T-cell (primary cell): ENCODE measurements around the gene SERTM1. TPM values are rescaled to one million over a fixed set of nuclear protein-coding genes. Genes with fewer than 3 reads are reported as not detected.
A peak's percentile ranks its signal among the peaks of the same experiment; 100 is the strongest.

ENCODE experiments used
- ATAC-seq, 4 experiments: fragments of 200-7000 bp in 3 of 4; fragments of 150-1000 bp in 1 of 4; cut with Tn5 transposase; replicated peaks in 1 of 4; 1 replicate in 3 of 4; 2 replicates in 1 of 4; pipeline ENCODE4 v1.10.0; 2021; ENCODE audit warnings: moderate library complexity in 3 of 4, mild to moderate bottlenecking in 2 of 4, moderate number of reproducible peaks in 1 of 4
- CTCF ChIA-PET, 2 donors: fragments of 300-600 bp; sonication (Branson Sonifier 250); formaldehyde crosslinking; loops; one replicate each; lab custom pipeline; 2022; ENCODE audit warnings: antibody characterized with exemption in 2 of 2; lab: Charles Lee
- POLR2A ChIA-PET, 2 donors: fragments of 300-600 bp; sonication (Branson Sonifier 250); formaldehyde crosslinking; loops; one replicate each; lab custom pipeline; 2022; ENCODE audit warnings: antibody characterized with exemption in 2 of 2; lab: Charles Lee
- DNase-seq, 35 experiments: peaks; one replicate each; pipeline versions ENCODE4 v3.0.0 to v3.0.0-alpha.2; 2013 to 2023
- H3K27ac ChIP-seq: one replicate; pipeline ENCODE4 v1.5.1; 2013; ENCODE audit warnings: low read length
- H3K27me3 ChIP-seq, 2 experiments: replicated peaks in 1 of 2; 1 replicate in 1 of 2; 2 replicates in 1 of 2; pipeline versions ENCODE4 v1.6.1 to v1.7.0; 2013; ENCODE audit warnings: low read length in 1 of 2, mixed read lengths in 1 of 2; ENCODE audit not compliant: control insufficient read depth in 2 of 2, insufficient read depth in 2 of 2; ENCODE audit errors: extremely low read depth in 1 of 2
- H3K36me3 ChIP-seq, 2 donors: 1 replicate in 1 of 2; 2 replicates in 1 of 2; pipeline versions ENCODE4 v1.6.1 to v1.7.0; 2013; ENCODE audit warnings: low read length in 1 of 2; ENCODE audit not compliant: control insufficient read depth in 2 of 2, insufficient read depth in 1 of 2; ENCODE audit errors: extremely low read depth in 1 of 2
- H3K4me1 ChIP-seq, 2 experiments: 1 replicate in 1 of 2; 2 replicates in 1 of 2; pipeline versions ENCODE4 v1.6.1 to v1.7.0; 2013; ENCODE audit warnings: low read length in 2 of 2, mixed read lengths in 1 of 2; ENCODE audit not compliant: insufficient read depth in 2 of 2, control insufficient read depth in 1 of 2; ENCODE audit errors: extremely low read depth in 1 of 2
- H3K4me3 ChIP-seq, 2 donors: 1 replicate in 1 of 2; 2 replicates in 1 of 2; pipeline versions ENCODE4 v1.5.1 to v1.7.0; 2013; ENCODE audit warnings: mild to moderate bottlenecking in 2 of 2, low read length in 1 of 2, moderate library complexity in 1 of 2; ENCODE audit not compliant: control insufficient read depth in 1 of 2; ENCODE audit errors: extremely low read depth in 1 of 2
- H3K9me3 ChIP-seq: 2 replicates; pipeline ENCODE4 v1.7.0; 2013
- H3K27ac Mint-ChIP-seq, 2 donors: one replicate each; pipeline ENCODE4 v1.8.0; 2020 to 2021; ENCODE audit warnings: mild to moderate bottlenecking in 2 of 2, mixed read lengths in 2 of 2
- H3K27me3 Mint-ChIP-seq, 2 donors: one replicate each; pipeline ENCODE4 v1.8.0; 2021 to 2022; ENCODE audit warnings: mixed read lengths in 2 of 2
- H3K36me3 Mint-ChIP-seq: one replicate; pipeline ENCODE4 v1.8.0; 2021; ENCODE audit warnings: mixed read lengths
- H3K4me1 Mint-ChIP-seq, 3 donors: one replicate each; pipeline ENCODE4 v1.8.0; 2020 to 2022; ENCODE audit warnings: mixed read lengths in 3 of 3, mild to moderate bottlenecking in 1 of 3
- H3K4me3 Mint-ChIP-seq, 3 donors: one replicate each; pipeline ENCODE4 v1.8.0; 2020 to 2022; ENCODE audit warnings: mild to moderate bottlenecking in 3 of 3, mixed read lengths in 3 of 3, moderate library complexity in 3 of 3
- H3K9me3 Mint-ChIP-seq, 3 donors: one replicate each; pipeline ENCODE4 v1.8.0; 2020 to 2022; ENCODE audit warnings: mixed read lengths in 3 of 3
- WGBS: methylation state at CpG from one replicate; pipeline ENCODE4 v1.1.5; 2013; ENCODE audit warnings: missing lambda C conversion rate; ENCODE audit not compliant: insufficient coverage; 5-methylcytosine and 5-hydroxymethylcytosine counted together
- total RNA-seq, 35 experiments: library from RNA in 6 of 35; stranded (reverse) in 6 of 35; fragments of 120-200 nt in 1 of 35; gene quantifications; one replicate each; pipeline versions ENCODE4 v1.2.1 to v1.2.4 and lab custom pipeline; 2013 to 2026

SERTM1 gene
- total RNA-seq, 5 donors from 2014 or later (not counting 1 experiment from before 2014, with no cell fraction given) = not detected

DNA sequence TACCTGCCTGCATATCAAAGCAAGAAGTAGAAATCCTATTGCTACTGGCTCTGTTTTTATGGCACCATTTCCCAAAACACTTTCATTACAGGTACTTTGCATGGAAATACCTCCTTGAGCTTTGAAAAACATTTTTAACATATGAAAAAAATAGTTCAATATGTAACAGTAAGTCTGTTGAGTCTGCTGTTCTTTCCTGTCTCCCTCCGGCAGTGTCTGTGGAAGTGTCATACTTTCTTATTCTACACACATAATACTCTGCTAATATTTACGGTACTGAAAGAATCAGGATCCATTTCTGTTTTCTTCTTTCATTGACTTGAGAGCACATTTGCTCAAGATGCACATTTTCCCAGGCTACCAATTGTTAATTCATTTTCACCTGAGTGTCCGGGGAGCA is 8.2 kb upstream of the SERTM1 start:
- H3K27ac ChIP-seq = no peak overlapping the region
- peaks cover 0 to 11% of the 10 kb centered on the region in 2 donors for H3K27me3 Mint-ChIP-seq
- no peaks in the 10 kb centered on the region for H3K9me3 ChIP-seq
- no peak overlapping the region for H3K4me3 ChIP-seq
- H3K9me3 Mint-ChIP-seq = peaks cover 3 to 6% (median 4%) of the 10 kb centered on the region in 3 donors
- H3K4me3 Mint-ChIP-seq = no peak overlapping the region
- no peak for ATAC-seq
- H3K27me3 ChIP-seq = peaks cover 0 to 7% of the 10 kb centered on the region in 2 experiments
- POLR2A ChIA-PET = no interaction called here
- H3K4me1 ChIP-seq = no peaks in the 10 kb centered on the region
- H3K4me1 Mint-ChIP-seq = no peaks in the 10 kb centered on the region
- WGBS = no CpG with 5 or more reads among the region's 3 CpGs
- H3K36me3 Mint-ChIP-seq = no peaks in the 10 kb centered on the region
- CTCF ChIA-PET = no interaction called here
- H3K36me3 ChIP-seq = no peaks in the 10 kb centered on the region
- no peak for DNase-seq
- no peak overlapping the region for H3K27ac Mint-ChIP-seq

DNA sequence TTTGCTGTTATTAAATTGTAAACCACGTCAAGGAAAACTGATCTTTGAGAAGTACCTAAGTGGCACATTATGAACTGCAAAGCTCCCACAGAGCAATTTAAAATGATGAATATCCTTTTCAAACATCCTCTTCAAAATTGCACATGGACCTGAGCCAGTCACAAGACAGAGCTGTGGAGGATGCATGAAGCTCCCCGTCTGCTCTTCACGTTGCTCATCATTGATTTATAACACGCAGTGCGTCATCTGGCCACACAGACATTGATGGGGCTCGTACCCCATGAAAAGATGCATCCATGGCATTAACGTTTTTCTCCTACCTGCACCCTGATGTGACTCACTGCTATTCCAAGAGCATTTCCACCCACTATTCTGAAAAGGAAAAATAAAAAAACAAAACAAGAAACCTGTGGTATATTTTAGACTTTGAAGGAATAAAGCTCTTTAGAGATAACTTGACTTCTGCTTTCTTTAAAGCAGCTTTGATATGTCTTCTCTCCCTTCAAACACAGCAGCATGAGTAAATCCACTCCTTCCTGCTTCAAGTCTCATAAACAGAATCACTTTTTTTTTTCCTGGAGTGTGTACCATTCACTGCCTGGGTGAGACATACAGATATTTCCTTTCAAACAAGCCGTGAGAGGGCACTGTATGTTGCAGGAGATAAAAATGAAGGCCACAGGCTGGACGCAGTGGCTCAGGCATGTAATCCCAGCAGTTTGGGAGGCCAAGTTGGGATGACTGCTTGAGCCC is 7.2 kb upstream of the SERTM1 start:
- Mint-ChIP-seq H3K9me3 (peaks cover 3 to 6% (median 4%) of the 10 kb centered on the region in 3 donors), H3K27me3 (peaks cover 0 to 19% of the 10 kb centered on the region in 2 donors), H3K36me3 (no peaks in the 10 kb centered on the region), H3K4me1 (no peaks in the 10 kb centered on the region), H3K27ac (no peak overlapping the region), H3K4me3 (no peak overlapping the region)
- CTCF ChIA-PET = no interaction called here
- Histone ChIP-seq H3K27me3 (peaks cover 0 to 7% of the 10 kb centered on the region in 2 experiments), H3K36me3 (no peaks in the 10 kb centered on the region), H3K4me1 (no peaks in the 10 kb centered on the region), H3K4me3 (no peak overlapping the region), H3K9me3 (no peaks in the 10 kb centered on the region), H3K27ac (no peak overlapping the region)
- ATAC-seq = no peak
- WGBS = 69% methylated on average over 6 of the region's 9 CpGs
- POLR2A ChIA-PET = no interaction called here
- DNase-seq = no peak

DNA sequence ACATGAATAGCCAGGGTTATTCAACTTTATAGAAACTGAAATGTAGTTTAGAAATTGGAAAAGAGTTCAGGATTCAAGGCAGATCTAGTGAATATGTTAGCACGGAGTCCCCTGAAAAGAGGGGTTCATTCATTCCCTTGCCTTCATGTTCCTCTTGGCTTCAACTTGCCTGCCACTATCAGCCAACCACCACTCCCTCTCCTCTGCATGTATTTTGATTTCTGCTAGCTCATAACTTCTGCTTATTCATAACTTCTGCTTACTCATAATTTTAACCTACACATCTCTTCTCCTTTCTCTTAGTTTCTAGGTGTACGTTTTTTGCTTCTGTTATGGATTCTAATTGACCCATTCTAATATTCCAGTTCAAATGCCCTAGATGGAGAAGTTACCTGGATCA is 5.5 kb upstream of the SERTM1 start:
- Mint-ChIP-seq H3K9me3 (peaks cover 3 to 6% (median 4%) of the 10 kb centered on the region in 3 donors), H3K27me3 (peaks cover 9 to 35% of the 10 kb centered on the region in 2 donors), H3K27ac (no peak overlapping the region), H3K4me3 (no peak overlapping the region), H3K4me1 (no peaks in the 10 kb centered on the region), H3K36me3 (no peaks in the 10 kb centered on the region)
- no peaks in the 10 kb centered on the region for H3K9me3 ChIP-seq
- H3K36me3 ChIP-seq = no peaks in the 10 kb centered on the region
- CTCF ChIA-PET = interaction anchor here in 1 of 2 donors (0.6 kb wide), 1 partner anchor 18 kb away, joined by 3 read pairs; no protein-coding TSS in a partner anchor
- H3K4me3 ChIP-seq = no peak overlapping the region
- no peaks in the 10 kb centered on the region for H3K4me1 ChIP-seq
- DNase-seq = no peak
- ATAC-seq = no peak
- no CpG with 5 or more reads among the region's 2 CpGs for WGBS
- POLR2A ChIA-PET = no interaction called here
- no peak overlapping the region for H3K27ac ChIP-seq
- peaks cover 2 to 14% of the 10 kb centered on the region in 2 experiments for H3K27me3 ChIP-seq

DNA sequence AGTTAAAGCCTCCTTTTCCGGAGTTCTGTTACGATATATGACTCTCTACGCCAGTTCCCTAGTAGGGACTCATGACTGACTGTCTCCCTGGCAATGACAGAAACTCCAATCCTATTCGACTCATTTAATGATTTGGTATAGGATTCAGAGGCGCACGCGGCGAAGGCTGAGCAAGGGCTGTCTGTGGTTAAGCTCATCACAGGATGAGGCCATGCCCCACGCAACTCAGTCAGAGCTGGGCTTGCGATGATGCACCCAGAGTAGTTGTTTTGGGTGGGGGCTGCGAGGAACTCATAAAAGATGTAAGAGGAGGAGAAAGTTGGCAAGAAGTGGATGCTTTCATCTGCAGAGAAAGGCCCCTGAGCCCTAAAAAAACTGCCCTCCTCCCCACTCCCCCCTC is 468 bp upstream of the SERTM1 start:
- Histone ChIP-seq H3K27ac (no peak overlapping the region), H3K4me1 (no peaks in the 10 kb centered on the region), H3K4me3 (no peak overlapping the region), H3K9me3 (no peaks in the 10 kb centered on the region), H3K36me3 (no peaks in the 10 kb centered on the region), H3K27me3 (peaks cover 14 to 27% of the 10 kb centered on the region in 2 experiments)
- peaks cover 33 to 47% of the 10 kb centered on the region in 2 donors for H3K27me3 Mint-ChIP-seq
- ChIA-PET CTCF (no interaction called here), POLR2A (no interaction called here)
- ATAC-seq (no peak), DNase-seq (no peak)
- 67% methylated on average over 10 of the region's 11 CpGs for WGBS
- H3K4me3 Mint-ChIP-seq = no peak overlapping the region
- no peaks in the 10 kb centered on the region for H3K36me3 Mint-ChIP-seq
- peaks cover 3 to 6% (median 4%) of the 10 kb centered on the region in 3 donors for H3K9me3 Mint-ChIP-seq
- peak overlapping the region in 1 of 2 donors; percentile 15 for H3K27ac Mint-ChIP-seq
- peaks cover 0 to 4% (median 0%) of the 10 kb centered on the region in 3 donors for H3K4me1 Mint-ChIP-seq

DNA sequence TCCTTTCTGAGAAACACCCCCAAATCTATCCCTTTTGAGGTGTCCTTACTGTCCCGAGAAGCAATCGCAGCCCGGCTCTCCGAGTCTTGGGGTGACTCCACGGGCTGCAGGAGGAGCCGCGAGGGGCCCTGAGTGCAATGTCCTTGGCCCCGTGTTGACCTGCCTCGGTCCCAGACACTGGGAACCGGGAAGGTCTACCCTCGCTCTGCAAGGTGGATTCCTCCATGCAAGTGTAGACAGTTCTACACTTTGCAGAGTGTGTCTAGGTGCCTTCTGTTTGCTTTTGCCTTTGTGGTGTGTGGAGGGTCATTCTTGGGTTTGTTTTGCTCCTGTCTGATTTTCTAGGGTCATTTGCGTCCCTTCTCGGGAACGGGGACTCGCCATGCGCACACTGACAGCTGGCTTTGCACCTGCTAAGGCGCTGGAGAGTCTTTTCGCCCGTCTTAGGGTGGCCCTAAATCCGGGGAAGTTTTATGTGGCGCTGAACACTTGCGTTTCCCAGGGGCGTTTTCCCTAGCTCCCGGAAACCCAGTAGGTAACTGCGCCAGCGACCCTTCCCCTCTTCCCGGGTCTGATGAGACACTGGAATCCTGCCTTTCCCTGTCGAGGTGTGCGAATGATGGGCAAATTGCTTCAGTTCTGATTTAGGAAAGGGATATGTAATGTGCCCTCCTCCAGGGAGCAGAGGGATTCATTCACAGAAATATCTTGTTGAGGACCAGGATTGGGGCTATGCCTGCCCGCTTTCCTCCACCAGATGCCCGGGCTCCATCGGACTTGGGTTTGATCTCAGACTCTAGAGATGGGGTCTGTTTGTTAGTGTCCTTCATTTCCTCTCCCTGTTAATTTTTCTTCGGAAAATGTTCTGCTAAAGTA is 755 bp downstream of the SERTM1 start:
- H3K27ac Mint-ChIP-seq = no peak overlapping the region
- no peaks in the 10 kb centered on the region for H3K36me3 ChIP-seq
- WGBS = 10% methylated on average over 26 of the region's 33 CpGs

DNA sequence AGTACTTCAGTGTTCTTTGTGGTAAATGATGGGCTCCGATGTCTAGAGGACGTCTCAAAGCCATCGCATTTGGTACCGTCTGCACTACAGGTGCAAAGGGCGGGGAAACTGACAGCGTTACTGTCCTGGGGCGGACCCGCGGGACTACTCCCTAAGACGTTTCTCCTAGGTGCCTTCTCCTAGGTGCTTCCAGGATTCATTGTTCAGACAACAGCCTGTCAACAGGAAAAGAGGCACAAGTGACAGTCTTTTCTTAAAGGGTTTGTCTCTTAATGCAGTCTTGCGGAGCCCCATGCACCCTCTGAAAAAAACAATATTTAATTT is 1.4 kb downstream of the SERTM1 start:
- H3K27me3 ChIP-seq = peaks cover 14 to 27% of the 10 kb centered on the region in 2 experiments
- H3K27ac Mint-ChIP-seq = no peak overlapping the region
- CTCF ChIA-PET = no interaction called here
- H3K4me1 ChIP-seq = no peaks in the 10 kb centered on the region
- no peak overlapping the region for H3K4me3 Mint-ChIP-seq
- H3K9me3 ChIP-seq = no peaks in the 10 kb centered on the region
- peaks cover 33 to 43% of the 10 kb centered on the region in 2 donors for H3K27me3 Mint-ChIP-seq
- ATAC-seq (no peak), DNase-seq (no peak)
- H3K36me3 ChIP-seq = no peaks in the 10 kb centered on the region
- H3K27ac ChIP-seq = no peak overlapping the region
- POLR2A ChIA-PET = no interaction called here
- WGBS = 20% methylated on average over 8 of the region's 11 CpGs
- no peak overlapping the region for H3K4me3 ChIP-seq
- H3K9me3 Mint-ChIP-seq = no peaks in the 10 kb centered on the region
- H3K4me1 Mint-ChIP-seq = peaks cover 0 to 4% (median 0%) of the 10 kb centered on the region in 3 donors
- H3K36me3 Mint-ChIP-seq = no peaks in the 10 kb centered on the region

More for the DNA sequence above, 755 bp downstream of the SERTM1 start:
- no peak overlapping the region for H3K27ac ChIP-seq
- ATAC-seq (no peak), DNase-seq (no peak)
- no peaks in the 10 kb centered on the region for H3K4me1 ChIP-seq
- peaks cover 14 to 27% of the 10 kb centered on the region in 2 experiments for H3K27me3 ChIP-seq
- H3K9me3 ChIP-seq = no peaks in the 10 kb centered on the region
- CTCF ChIA-PET = no interaction called here
- peaks cover 0 to 4% (median 3%) of the 10 kb centered on the region in 3 donors for H3K9me3 Mint-ChIP-seq
- no peak overlapping the region for H3K4me3 ChIP-seq
- peaks cover 0 to 4% (median 0%) of the 10 kb centered on the region in 3 donors for H3K4me1 Mint-ChIP-seq
- H3K27me3 Mint-ChIP-seq = peaks cover 33 to 43% of the 10 kb centered on the region in 2 donors
- POLR2A ChIA-PET = no interaction called here
- H3K4me3 Mint-ChIP-seq = no peak overlapping the region
- no peaks in the 10 kb centered on the region for H3K36me3 Mint-ChIP-seq
